Breast epithelium (tissue), 4 donors: Measurements from ENCODE around the gene TSHZ1. TPM values are rescaled to one million over a fixed set of nuclear protein-coding genes. Genes with fewer than 3 reads are reported as not detected.

Source experiments
- DNase-seq, 2 donors: peaks; one replicate each; pipeline ENCODE4 v3.0.0-alpha.2; 2019; ENCODE audit warnings: low spot score in 2 of 2
- H3K27ac ChIP-seq, 2 donors: fragments of 200-600 bp; sonication (generic) in 1 of 2; one replicate each; pipeline ENCODE4 v1.5.1; 2016 to 2019; ENCODE audit warnings: mild to moderate bottlenecking in 1 of 2
- H3K27me3 ChIP-seq, 2 donors: fragments of 200-600 bp; sonication (generic) in 1 of 2; one replicate each; pipeline versions ENCODE4 v1.5.1 to v1.6.0; 2017 to 2019; ENCODE audit warnings: control low read depth in 1 of 2, mild to moderate bottlenecking in 1 of 2
- H3K36me3 ChIP-seq: fragments of 200-600 bp; one replicate; pipeline ENCODE4 v1.5.1; 2019
- H3K4me1 ChIP-seq, 2 donors: fragments of 200-600 bp; sonication (generic); one replicate each; pipeline ENCODE4 v1.5.1; 2016 to 2019; ENCODE audit warnings: control low read depth in 1 of 2
- H3K4me3 ChIP-seq, 3 donors: fragments of 200-600 bp; sonication (generic); 1 replicate in 2 of 3; 2 replicates in 1 of 3; pipeline ENCODE4 v1.5.1; 2016 to 2019; ENCODE audit warnings: mild to moderate bottlenecking in 3 of 3, moderate library complexity in 2 of 3
- H3K9me3 ChIP-seq, 2 donors: fragments of 200-600 bp; sonication (generic) in 1 of 2; one replicate each; pipeline ENCODE4 v1.5.1; 2016 to 2019; ENCODE audit warnings: control low read depth in 1 of 2
- POLR2A ChIP-seq: fragments of 450-650 bp; IDR thresholded peaks from one replicate; pipeline ENCODE4 v1.6.1; 2016; ENCODE audit warnings: antibody characterized with exemption, mild to moderate bottlenecking, moderate library complexity
- POLR2AphosphoS5 ChIP-seq, 3 donors: sonication (generic); formaldehyde crosslinking; IDR thresholded peaks; one replicate each; pipeline ENCODE4 v1.6.1; 2017; ENCODE audit warnings: antibody characterized with exemption in 3 of 3
- intact Hi-C: fragments of 100-400 bp; cut with DNase I; formaldehyde crosslinking; loops from one replicate; pipeline ENCODE4 v1.15.1; 2023; ENCODE audit warnings: low total_unique reads
- total RNA-seq, 3 donors: library from RNA; depleted of rRNA; stranded (reverse); fragments of >200 nt; gene quantifications; one replicate each; pipeline ENCODE4 v1.1.0, GENCODE V29; 2016
- TF ChIP-seq, protein P1 (sequence below), 3 donors: fragments of 450-650 bp; IDR thresholded peaks; one replicate each; pipeline ENCODE4 v1.5.1; 2016 to 2017; ENCODE audit warnings: antibody characterized with exemption in 3 of 3, mild to moderate bottlenecking in 3 of 3, moderate library complexity in 3 of 3

TSHZ1 gene
- total RNA-seq, 3 donors from 2014 or later: 12.3 to 18.3 (median 16.4) TPM

DNA sequence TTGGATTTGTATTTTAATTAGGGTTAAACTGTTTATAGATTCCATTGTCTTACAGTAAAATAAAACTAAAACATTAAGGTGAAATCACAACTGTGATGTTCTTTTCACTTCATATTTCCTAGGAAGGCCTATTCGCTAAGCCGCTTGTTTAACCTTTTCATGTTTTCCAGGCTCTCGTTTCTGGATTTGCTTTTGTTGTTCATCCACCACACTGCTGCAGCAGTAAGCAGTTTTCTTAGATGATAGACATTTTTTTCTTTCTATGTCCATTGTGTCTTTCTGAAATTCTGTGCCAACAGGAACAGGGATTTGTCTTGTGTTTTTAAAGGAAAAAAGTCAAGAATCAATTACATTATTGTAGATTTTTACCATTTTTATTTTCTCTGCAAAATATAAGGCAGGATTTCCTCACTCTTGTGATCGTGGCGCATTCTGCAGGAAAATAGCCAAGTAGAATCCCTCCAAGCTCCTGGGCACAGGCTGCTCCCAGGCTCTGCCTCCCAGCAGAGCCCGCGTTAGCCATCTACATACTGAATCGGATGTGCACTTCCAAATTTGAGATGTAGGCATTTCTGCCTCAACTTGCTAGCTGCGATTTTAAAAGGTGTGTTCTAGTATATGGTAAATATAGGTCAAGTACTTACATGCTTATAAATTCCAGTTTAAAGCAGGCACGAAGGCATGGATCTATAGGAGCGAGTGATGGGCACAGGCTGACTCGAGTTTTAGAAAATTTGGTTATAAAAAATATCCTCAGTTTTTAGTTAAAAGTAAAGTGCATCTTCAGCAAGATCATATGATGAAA lies 10.2 kb downstream of the TSHZ1 start:
- H3K36me3 ChIP-seq: no peaks in the 10 kb centered on the region
- intact Hi-C loops: loop anchor here (5.0 kb wide), 1 partner anchor 132 kb away; no protein-coding TSS in a partner anchor
- no peaks in the 10 kb centered on the region for H3K9me3 ChIP-seq
- no peak overlapping the region for H3K27ac ChIP-seq
- no peaks in the 10 kb centered on the region for H3K27me3 ChIP-seq
- H3K4me3 ChIP-seq: no peak overlapping the region
- no peak for DNase-seq
- peaks cover 0 to 7% of the 10 kb centered on the region in 2 donors for H3K4me1 ChIP-seq
- TF ChIP-seq, protein P1, sequence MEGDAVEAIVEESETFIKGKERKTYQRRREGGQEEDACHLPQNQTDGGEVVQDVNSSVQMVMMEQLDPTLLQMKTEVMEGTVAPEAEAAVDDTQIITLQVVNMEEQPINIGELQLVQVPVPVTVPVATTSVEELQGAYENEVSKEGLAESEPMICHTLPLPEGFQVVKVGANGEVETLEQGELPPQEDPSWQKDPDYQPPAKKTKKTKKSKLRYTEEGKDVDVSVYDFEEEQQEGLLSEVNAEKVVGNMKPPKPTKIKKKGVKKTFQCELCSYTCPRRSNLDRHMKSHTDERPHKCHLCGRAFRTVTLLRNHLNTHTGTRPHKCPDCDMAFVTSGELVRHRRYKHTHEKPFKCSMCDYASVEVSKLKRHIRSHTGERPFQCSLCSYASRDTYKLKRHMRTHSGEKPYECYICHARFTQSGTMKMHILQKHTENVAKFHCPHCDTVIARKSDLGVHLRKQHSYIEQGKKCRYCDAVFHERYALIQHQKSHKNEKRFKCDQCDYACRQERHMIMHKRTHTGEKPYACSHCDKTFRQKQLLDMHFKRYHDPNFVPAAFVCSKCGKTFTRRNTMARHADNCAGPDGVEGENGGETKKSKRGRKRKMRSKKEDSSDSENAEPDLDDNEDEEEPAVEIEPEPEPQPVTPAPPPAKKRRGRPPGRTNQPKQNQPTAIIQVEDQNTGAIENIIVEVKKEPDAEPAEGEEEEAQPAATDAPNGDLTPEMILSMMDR (IDR thresholded peaks at IDR 0.05): no peak
- no peak for TF ChIP-seq POLR2A
- no peak for TF ChIP-seq POLR2AphosphoS5 (IDR thresholded peaks at IDR 0.05)

DNA sequence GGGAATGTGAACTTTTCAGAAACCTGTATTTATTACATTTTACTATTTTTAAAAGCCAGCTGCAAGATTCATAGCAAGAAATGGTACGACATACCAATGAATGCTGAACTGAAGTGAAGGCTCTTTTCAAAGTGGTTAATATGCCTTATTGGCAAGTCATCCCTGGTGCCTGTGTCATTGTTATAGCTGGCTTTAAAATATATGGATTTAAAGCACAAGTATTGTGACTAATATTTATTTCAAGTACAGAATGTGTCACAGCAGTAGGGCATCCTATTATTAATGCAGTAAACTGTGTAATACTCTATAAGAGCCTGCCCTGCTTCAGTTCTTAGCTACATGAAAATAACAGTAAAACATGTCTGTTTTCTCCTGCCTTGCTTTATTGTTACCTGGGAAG lies 10.8 kb downstream of the TSHZ1 start:
- intact Hi-C loops: loop anchor here (5.0 kb wide), 1 partner anchor 131 kb away; no protein-coding TSS in a partner anchor
- no peaks in the 10 kb centered on the region for H3K27me3 ChIP-seq
- no peak for DNase-seq
- peaks cover 0 to 7% of the 10 kb centered on the region in 2 donors for H3K4me1 ChIP-seq
- H3K4me3 ChIP-seq: no peak overlapping the region
- no peak overlapping the region for H3K27ac ChIP-seq
- no peaks in the 10 kb centered on the region for H3K36me3 ChIP-seq
- H3K9me3 ChIP-seq: no peaks in the 10 kb centered on the region
- TF ChIP-seq, protein P1 (IDR thresholded peaks at IDR 0.05): no peak
- TF ChIP-seq POLR2A: no peak

DNA sequence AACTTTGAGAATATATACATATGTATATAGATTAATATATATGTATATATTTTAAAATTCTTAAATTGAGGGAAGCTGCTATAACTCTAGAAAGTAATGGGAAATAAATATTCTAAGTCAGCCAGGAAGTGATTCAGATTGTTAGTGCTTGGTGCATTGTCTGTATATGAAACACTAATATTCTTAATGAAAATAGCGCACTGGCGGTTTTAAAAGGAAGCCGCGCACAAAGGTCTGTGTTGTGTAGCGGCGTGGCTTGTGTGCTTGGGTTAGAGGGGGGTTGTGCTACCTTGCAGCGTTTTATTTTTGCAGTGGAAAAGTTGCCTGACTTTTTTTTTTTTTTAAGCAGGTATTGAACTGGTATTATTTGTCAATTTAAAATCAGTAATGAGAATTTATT lies 11.3 kb downstream of the TSHZ1 start:
- Histone ChIP-seq H3K27ac (no peak overlapping the region), H3K27me3 (no peaks in the 10 kb centered on the region), H3K4me1 (peaks cover 0 to 7% of the 10 kb centered on the region in 2 donors), H3K36me3 (no peaks in the 10 kb centered on the region), H3K9me3 (no peaks in the 10 kb centered on the region), H3K4me3 (no peak overlapping the region)
- no peak for DNase-seq
- TF ChIP-seq POLR2A: no peak
- TF ChIP-seq, protein P1 (IDR thresholded peaks at IDR 0.05): no peak
- no peak for TF ChIP-seq POLR2AphosphoS5 (IDR thresholded peaks at IDR 0.05)
- intact Hi-C loops: loop anchor here (5.0 kb wide), 1 partner anchor 130 kb away; no protein-coding TSS in a partner anchor

DNA sequence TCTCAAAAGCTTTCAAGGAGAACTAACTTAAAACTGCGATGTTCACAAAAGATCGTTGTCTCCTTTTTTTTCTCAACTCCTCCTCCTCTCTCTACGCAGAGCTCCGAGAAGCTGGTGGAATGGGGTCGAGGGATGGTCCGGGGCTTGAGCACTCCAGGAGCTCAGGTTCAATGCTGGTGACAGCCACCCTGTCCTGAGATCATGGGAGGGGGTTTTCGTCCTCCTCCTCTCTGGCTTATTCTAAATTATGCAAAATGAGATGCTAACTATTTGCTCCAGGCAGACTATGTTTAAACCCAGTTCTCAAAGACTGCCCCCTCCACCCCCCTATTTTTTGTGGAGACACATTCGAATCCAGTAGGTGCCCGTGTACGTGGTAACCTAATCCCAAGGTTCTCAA lies 11.8 kb downstream of the TSHZ1 start:
- no peak overlapping the region for H3K27ac ChIP-seq
- intact Hi-C loops: loop anchor here (5.0 kb wide), 1 partner anchor 130 kb away; no protein-coding TSS in a partner anchor
- DNase-seq: no peak

More for the DNA sequence above, 11.8 kb downstream of the TSHZ1 start:
- Histone ChIP-seq H3K27me3 (no peaks in the 10 kb centered on the region), H3K4me1 (peaks cover 0 to 7% of the 10 kb centered on the region in 2 donors), H3K9me3 (no peaks in the 10 kb centered on the region), H3K4me3 (no peak overlapping the region), H3K36me3 (no peaks in the 10 kb centered on the region)
- TF ChIP-seq POLR2AphosphoS5 (IDR thresholded peaks at IDR 0.05) (no peak), POLR2A (no peak)
- TF ChIP-seq, protein P1 (IDR thresholded peaks at IDR 0.05): no peak
